Fibroblast of skin of right biceps (primary cell): ENCODE results near the gene SLC30A3.

Source experiments
- DNase-seq: peaks from one replicate; pipeline ENCODE4 v3.0.0-alpha.2; 2013

SLC30A3 gene

GRCh38 chr2:27223416-27223815, 39.4 kb downstream of the SLC30A3 start:
- no peak for DNase-seq

- DNase-seq, result no peak
These were observed 40.4 kb downstream of the SLC30A3 start for GRCh38 chr2:27222407-27222806.

GRCh38 chr2:27221166-27221565, 41.7 kb downstream of the SLC30A3 start:
- DNase-seq, result no peak

- no peak for DNase-seq
These were observed 42.8 kb downstream of the SLC30A3 start for GRCh38 chr2:27220091-27220490.

- no peak for DNase-seq
These were observed 43.8 kb downstream of the SLC30A3 start for GRCh38 chr2:27219091-27219490.

- no peak for DNase-seq
These were observed 44.2 kb downstream of the SLC30A3 start for GRCh38 chr2:27218614-27219013.

GRCh38 chr2:27217173-27218121, 45.4 kb downstream of the SLC30A3 start, which contains the start of gene CAD:
TSS of gene CAD (plus strand) at chr2:27217369. CDS start at chr2:27217552, 183 bp downstream.
- peak; percentile 87 for DNase-seq

GRCh38 chr2:27216416-27217137, 46.3 kb downstream of the SLC30A3 start:
- no peak for DNase-seq

GRCh38 chr2:27214941-27215340, 47.9 kb downstream of the SLC30A3 start:
- DNase-seq, result peak; percentile 88

- DNase-seq, result peak; percentile 65
These were observed 50.0 kb downstream of the SLC30A3 start for GRCh38 chr2:27212626-27213471.

- DNase-seq, result peak; percentile 88
These were observed 50.8 kb downstream of the SLC30A3 start, which contains the start of the genes ATRAID and SLC5A6 for GRCh38 chr2:27211943-27212625. TSS of gene ATRAID (plus strand) at chr2:27212041. CDS start at chr2:27212369, 328 bp downstream. TSS of gene SLC5A6 (minus strand) at chr2:27212268. CDS start at chr2:27207650, 4,618 bp downstream.

- DNase-seq, result no peak
These were observed 51.5 kb downstream of the SLC30A3 start for GRCh38 chr2:27211241-27211942.

- DNase-seq, result no peak
These were observed 53.0 kb downstream of the SLC30A3 start for GRCh38 chr2:27209621-27210401.

- no peak for DNase-seq
These were observed 54.3 kb downstream of the SLC30A3 start for GRCh38 chr2:27208486-27209050.

- no peak for DNase-seq
These were observed 56.5 kb downstream of the SLC30A3 start for GRCh38 chr2:27206346-27206745.

GRCh38 chr2:27205206-27205605, 57.6 kb downstream of the SLC30A3 start:
- no peak for DNase-seq

GRCh38 chr2:27204566-27204965, 58.3 kb downstream of the SLC30A3 start:
- DNase-seq, result no peak

- DNase-seq, result no peak
These were observed 59.1 kb downstream of the SLC30A3 start for GRCh38 chr2:27203741-27204140.
